ENCODE data around the gene CTIF. TPM values are rescaled to one million over a fixed set of nuclear protein-coding genes. Genes with fewer than 3 reads are reported as not detected.

CTIF gene
- total RNA-seq, 1 donor from 2014 or later: 60.0 TPM

DNA sequence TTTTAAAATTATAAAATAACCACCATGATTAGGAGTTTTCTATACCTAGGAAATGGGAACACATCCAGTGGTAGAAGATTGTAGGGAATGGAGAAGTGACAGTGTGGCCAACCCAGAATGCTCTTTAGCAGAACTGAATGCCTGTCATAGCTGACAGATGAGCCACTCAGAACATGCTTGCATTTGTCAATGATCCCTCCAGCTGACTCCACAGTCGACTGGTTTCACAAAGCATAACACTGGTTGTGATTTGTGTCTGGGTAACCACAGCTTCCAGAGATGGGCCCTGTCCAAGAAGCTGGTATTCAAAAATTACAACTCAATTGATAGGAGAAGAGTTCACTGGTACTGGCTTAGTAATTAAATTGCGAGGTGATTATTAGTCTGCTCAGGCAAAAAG, 9.0 kb upstream of the CTIF start:
- H3K9me3 ChIP-seq (replicated peaks): no peaks in the 10 kb centered on the region

DNA sequence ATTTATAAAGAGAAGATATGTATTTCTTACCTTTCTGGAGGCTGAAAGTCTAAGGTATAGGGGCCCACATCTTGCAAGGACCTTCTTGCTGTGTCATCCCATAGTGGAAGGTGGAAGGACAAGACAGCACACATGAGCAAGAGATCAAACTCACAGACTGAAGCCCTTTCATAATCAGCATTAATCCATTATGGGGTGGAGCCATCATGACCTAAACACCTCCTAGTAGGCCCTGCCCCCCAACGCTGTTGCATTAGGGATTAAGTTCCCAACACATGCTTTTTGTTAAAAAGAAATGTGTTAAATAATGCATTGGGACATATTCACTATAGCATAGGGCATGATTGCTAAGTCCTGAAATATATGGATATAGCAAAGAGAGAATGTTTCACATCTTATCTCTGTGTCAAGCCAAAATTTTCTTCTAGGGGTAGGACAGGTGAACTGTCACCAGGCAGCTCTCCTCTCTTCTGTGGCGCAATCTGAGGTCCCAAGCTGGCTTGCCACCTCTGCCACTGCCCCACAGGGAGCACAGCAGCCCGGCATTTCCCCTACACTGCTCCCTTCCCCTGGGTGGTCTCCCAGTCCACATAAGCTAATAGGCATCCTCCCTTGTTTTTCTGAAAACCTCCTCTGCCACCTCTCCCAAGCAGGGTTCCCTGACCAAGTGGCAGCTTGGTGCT, 8.3 kb upstream of the CTIF start:
- Histone ChIP-seq H3K4me3 (no peak overlapping the region), H3K27ac (replicated peaks) (peak overlapping the region; percentile 66)
- intact Hi-C loops (cut with micrococcal nuclease): no loop called here

More for the DNA sequence above, 9.0 kb upstream of the CTIF start:
- H3K4me1 ChIP-seq: peaks cover 14% of the 10 kb centered on the region
- H3K27me3 ChIP-seq (ENCODE audit: low read depth): no peaks in the 10 kb centered on the region
- H3K36me3 ChIP-seq: no peaks in the 10 kb centered on the region
- peak overlapping the region; percentile 66 for H3K27ac ChIP-seq (replicated peaks)
- TF ChIP-seq, protein P1, sequence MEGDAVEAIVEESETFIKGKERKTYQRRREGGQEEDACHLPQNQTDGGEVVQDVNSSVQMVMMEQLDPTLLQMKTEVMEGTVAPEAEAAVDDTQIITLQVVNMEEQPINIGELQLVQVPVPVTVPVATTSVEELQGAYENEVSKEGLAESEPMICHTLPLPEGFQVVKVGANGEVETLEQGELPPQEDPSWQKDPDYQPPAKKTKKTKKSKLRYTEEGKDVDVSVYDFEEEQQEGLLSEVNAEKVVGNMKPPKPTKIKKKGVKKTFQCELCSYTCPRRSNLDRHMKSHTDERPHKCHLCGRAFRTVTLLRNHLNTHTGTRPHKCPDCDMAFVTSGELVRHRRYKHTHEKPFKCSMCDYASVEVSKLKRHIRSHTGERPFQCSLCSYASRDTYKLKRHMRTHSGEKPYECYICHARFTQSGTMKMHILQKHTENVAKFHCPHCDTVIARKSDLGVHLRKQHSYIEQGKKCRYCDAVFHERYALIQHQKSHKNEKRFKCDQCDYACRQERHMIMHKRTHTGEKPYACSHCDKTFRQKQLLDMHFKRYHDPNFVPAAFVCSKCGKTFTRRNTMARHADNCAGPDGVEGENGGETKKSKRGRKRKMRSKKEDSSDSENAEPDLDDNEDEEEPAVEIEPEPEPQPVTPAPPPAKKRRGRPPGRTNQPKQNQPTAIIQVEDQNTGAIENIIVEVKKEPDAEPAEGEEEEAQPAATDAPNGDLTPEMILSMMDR (IDR thresholded peaks at IDR 0.05; ENCODE audit: borderline replicate concordance): no peak
- intact Hi-C loops (cut with micrococcal nuclease): no loop called here
- H3K4me3 ChIP-seq: no peak overlapping the region
- DNase-seq: no peak

DNA sequence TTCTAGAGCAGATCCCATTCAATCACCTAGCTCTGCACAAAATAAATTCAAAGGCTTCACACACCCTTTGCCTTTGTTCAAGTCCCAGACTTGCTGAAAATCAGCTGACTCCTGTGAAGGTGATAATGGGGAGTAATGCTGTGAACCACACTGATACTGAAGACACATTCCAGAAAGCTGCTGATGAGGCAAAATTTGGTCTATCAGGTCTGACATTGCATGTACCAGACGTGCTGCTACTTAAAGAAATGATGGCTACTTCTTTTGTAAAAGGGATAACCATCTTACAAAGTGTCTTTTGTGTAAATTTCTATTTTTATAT, 7.8 kb upstream of the CTIF start:
- H3K9me3 ChIP-seq (replicated peaks): no peaks in the 10 kb centered on the region
- DNase-seq: no peak
- H3K27me3 ChIP-seq (ENCODE audit: low read depth): no peaks in the 10 kb centered on the region
- H3K27ac ChIP-seq (replicated peaks): no peak overlapping the region
- peaks cover 14% of the 10 kb centered on the region for H3K4me1 ChIP-seq
- no peak overlapping the region for H3K4me3 ChIP-seq
- intact Hi-C loops (cut with micrococcal nuclease): no loop called here
- H3K36me3 ChIP-seq: no peaks in the 10 kb centered on the region
- TF ChIP-seq, protein P1 (IDR thresholded peaks at IDR 0.05; ENCODE audit: borderline replicate concordance): no peak

More for the DNA sequence above, 8.3 kb upstream of the CTIF start:
- Histone ChIP-seq H3K27me3 (ENCODE audit: low read depth) (no peaks in the 10 kb centered on the region), H3K36me3 (no peaks in the 10 kb centered on the region), H3K4me1 (peaks cover 14% of the 10 kb centered on the region), H3K9me3 (replicated peaks) (no peaks in the 10 kb centered on the region)
- TF ChIP-seq, protein P1 (IDR thresholded peaks at IDR 0.05; ENCODE audit: borderline replicate concordance): no peak
- DNase-seq: no peak

DNA sequence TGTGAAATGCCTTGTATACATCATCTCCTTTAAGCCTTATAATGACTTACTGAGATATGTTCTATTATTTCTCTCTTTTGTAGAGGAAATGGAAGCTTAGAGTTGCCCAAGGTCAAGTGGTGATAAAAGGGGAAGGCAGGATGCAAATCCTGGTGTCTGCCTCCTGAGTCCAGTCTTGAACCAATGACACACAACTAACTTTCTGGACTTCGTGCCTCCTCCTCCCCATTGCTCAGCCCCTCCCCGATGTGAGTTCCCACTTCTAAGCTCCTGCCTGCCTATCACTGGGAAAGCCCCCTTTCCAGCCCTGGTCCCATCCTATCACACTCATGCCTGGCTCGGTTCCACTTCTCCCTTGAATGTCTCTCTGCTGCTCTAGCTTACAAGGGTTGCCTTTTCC, 6.9 kb upstream of the CTIF start:
- intact Hi-C loops (cut with micrococcal nuclease): no loop called here
- Histone ChIP-seq H3K9me3 (replicated peaks) (no peaks in the 10 kb centered on the region), H3K27me3 (ENCODE audit: low read depth) (no peaks in the 10 kb centered on the region), H3K36me3 (no peaks in the 10 kb centered on the region), H3K4me3 (no peak overlapping the region), H3K27ac (replicated peaks) (no peak overlapping the region), H3K4me1 (peaks cover 14% of the 10 kb centered on the region)
- DNase-seq: no peak
- TF ChIP-seq, protein P1 (IDR thresholded peaks at IDR 0.05; ENCODE audit: borderline replicate concordance): no peak

DNA sequence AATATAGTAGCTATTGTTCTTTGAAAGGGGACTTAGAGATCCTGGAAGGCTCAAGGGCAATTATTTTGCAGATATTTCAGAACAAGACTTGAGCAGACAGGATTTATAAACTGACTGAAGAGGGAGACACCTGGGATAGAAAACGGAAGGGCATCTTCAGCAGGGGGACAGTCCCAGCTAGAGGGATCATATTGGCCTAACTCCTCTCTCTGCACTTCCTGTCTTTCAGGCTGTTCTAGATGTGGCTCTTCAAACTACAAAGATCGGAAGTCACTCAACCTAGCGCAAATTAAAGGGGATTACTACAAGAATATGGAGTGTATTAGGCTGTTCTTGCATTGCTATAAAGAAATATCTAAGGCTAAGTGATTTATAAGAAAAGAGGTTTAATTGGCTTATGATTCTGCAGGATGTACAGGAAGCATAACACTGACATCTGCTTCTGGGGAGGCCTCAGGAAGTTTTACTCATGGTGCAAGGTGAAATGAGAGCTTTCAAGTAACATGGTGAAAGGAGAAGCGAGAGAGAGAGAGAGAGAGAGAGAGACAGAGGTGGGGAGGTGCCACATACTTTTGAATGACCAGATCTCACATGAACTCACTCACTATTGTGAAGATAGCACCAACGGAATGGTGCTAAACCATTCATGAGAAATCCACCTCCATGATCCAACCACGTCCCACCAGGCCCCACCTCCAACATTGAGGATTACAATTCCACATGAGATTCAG, 5.3 kb upstream of the CTIF start:
- Histone ChIP-seq H3K36me3 (no peaks in the 10 kb centered on the region), H3K9me3 (replicated peaks) (no peaks in the 10 kb centered on the region), H3K4me3 (no peak overlapping the region), H3K27ac (replicated peaks) (no peak overlapping the region), H3K4me1 (peaks cover 21% of the 10 kb centered on the region), H3K27me3 (ENCODE audit: low read depth) (no peaks in the 10 kb centered on the region)
- no peak for DNase-seq
- intact Hi-C loops (cut with micrococcal nuclease): no loop called here
- TF ChIP-seq, protein P1 (IDR thresholded peaks at IDR 0.05; ENCODE audit: borderline replicate concordance): no peak

Measured in left ventricle myocardium inferior (tissue), 1 donor.